ENCODE data around the gene HINT2.

HINT2 gene

DNA sequence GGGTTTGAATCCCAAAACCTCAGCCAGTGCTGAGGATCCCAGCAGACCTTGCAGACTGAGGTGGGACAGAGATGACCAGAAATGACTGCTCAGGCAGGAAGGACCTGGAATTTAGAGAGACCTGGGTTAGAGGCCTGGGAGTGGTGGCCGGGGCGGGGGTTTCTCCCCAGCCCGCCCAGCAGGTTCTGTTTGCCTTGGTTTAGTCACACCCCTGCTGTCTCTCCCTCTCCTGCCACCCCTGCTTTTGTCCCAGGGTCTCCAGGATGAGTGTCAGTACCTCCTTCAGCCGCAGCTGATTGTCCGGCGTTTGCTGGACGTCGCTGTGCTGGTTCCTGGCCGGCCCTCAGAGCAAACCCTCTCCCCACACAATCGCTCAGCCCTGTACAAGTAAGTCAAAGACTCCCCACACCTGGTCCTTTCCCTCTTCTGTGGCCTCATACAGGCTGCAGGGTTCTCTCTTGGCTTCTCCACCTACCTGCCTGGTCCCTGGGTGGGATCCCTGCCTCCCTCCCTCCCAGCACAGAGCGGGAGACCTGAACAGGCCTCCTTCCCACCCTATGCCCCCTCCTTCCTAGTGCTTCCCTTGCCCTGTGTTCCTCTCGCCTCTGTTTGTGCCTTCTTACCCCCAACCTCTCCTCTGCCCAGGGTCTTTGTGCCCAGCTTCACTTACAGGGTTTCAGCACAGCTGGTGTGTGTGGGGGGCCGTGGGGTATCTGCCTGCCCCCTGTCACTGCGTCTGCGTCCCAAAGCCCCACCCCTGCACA lies 26.2 kb upstream of the HINT2 start:
- no peak for DNase-seq (ENCODE audit: low read depth)
- TF ChIP-seq, protein P1, sequence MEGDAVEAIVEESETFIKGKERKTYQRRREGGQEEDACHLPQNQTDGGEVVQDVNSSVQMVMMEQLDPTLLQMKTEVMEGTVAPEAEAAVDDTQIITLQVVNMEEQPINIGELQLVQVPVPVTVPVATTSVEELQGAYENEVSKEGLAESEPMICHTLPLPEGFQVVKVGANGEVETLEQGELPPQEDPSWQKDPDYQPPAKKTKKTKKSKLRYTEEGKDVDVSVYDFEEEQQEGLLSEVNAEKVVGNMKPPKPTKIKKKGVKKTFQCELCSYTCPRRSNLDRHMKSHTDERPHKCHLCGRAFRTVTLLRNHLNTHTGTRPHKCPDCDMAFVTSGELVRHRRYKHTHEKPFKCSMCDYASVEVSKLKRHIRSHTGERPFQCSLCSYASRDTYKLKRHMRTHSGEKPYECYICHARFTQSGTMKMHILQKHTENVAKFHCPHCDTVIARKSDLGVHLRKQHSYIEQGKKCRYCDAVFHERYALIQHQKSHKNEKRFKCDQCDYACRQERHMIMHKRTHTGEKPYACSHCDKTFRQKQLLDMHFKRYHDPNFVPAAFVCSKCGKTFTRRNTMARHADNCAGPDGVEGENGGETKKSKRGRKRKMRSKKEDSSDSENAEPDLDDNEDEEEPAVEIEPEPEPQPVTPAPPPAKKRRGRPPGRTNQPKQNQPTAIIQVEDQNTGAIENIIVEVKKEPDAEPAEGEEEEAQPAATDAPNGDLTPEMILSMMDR (IDR thresholded peaks at IDR 0.05; ENCODE audit: low read depth, low read length, missing control alignments) = no peak
- no peak overlapping the region for H3K4me3 ChIP-seq (ENCODE audit: low read depth, low read length)

DNA sequence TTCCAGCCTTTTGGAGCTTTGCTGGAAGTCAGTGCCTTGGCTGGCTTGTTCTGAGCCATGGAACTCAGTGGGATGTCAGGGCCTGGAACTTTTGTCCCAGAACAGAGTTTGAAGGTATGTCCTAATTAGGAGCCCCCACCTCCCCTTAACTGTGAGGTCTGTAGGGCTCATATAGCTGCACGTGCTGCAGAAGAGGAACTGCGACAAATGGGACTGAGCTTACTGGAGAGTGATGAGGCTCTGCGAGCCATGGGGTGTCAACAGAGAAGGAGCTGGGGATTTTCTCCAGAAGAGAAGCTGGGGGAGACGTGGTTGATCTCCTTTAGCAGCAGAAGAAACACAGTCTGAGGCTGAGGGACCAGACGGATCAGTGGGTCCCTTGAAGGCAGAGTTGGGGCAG lies 25.1 kb upstream of the HINT2 start:
- no peak overlapping the region for H3K4me3 ChIP-seq (ENCODE audit: low read depth, low read length)
- TF ChIP-seq, protein P1 (IDR thresholded peaks at IDR 0.05; ENCODE audit: low read depth, low read length, missing control alignments) = no peak
- DNase-seq (ENCODE audit: low read depth) = no peak

- no peak for DNase-seq (ENCODE audit: low read depth)
- TF ChIP-seq, protein P1 (IDR thresholded peaks at IDR 0.05; ENCODE audit: low read depth, low read length, missing control alignments) = no peak
These were observed 21.8 kb upstream of the HINT2 start for GRCh38 chr9:35836595-35836994.

GRCh38 chr9:35835766-35836165 lies 20.9 kb upstream of the HINT2 start:
- TF ChIP-seq, protein P1 (IDR thresholded peaks at IDR 0.05; ENCODE audit: low read depth, low read length, missing control alignments) = no peak
- no peak overlapping the region for H3K4me3 ChIP-seq (ENCODE audit: low read depth, low read length)
- no peak for DNase-seq (ENCODE audit: low read depth)

More at GRCh38 chr9:35836595-35836994, 21.8 kb upstream of the HINT2 start:
- no peak overlapping the region for H3K4me3 ChIP-seq (ENCODE audit: low read depth, low read length)

- TF ChIP-seq, protein P1 (IDR thresholded peaks at IDR 0.05; ENCODE audit: low read depth, low read length, missing control alignments) = peak; percentile 65
- DNase-seq (ENCODE audit: low read depth) = no peak
- H3K4me3 ChIP-seq (ENCODE audit: low read depth, low read length) = no peak overlapping the region
These were observed 20.4 kb upstream of the HINT2 start for GRCh38 chr9:35835216-35835632.

- no peak overlapping the region for H3K4me3 ChIP-seq (ENCODE audit: low read depth, low read length)
- TF ChIP-seq, protein P1 (IDR thresholded peaks at IDR 0.05; ENCODE audit: low read depth, low read length, missing control alignments) = no peak
- DNase-seq (ENCODE audit: low read depth) = no peak
These were observed 19.7 kb upstream of the HINT2 start for GRCh38 chr9:35834260-35835215.
